ENCODE data around the gene HPCAL1. TPM values are rescaled to one million over a fixed set of nuclear protein-coding genes. Genes with fewer than 3 reads are reported as not detected.

The HPCAL1 gene
- total RNA-seq, 2 donors from 2014 or later, result 27.2 to 27.4 TPM

DNA sequence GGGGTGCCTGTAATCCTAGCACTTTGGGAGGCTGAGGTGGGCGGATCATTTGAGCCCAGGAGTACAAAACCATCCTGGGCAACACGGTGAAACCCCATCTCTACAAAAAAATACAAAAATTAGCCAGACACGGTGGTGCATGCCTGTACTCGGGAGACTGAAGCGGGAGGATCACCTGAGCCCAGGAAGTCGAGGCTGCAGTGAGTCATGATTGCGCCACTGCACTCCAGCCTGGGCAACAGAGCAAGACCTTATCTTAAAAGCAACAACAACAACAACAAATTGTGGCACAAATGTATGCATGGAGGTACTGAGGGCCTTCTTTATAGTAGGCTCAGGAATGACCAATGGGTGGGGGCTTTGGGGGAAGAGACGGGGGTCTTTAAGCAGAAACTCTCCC, 38.5 kb downstream of the HPCAL1 start:
- intact Hi-C loops (cut with DNase I), result no loop called here
- ATAC-seq (no peak), DNase-seq (no peak)

DNA sequence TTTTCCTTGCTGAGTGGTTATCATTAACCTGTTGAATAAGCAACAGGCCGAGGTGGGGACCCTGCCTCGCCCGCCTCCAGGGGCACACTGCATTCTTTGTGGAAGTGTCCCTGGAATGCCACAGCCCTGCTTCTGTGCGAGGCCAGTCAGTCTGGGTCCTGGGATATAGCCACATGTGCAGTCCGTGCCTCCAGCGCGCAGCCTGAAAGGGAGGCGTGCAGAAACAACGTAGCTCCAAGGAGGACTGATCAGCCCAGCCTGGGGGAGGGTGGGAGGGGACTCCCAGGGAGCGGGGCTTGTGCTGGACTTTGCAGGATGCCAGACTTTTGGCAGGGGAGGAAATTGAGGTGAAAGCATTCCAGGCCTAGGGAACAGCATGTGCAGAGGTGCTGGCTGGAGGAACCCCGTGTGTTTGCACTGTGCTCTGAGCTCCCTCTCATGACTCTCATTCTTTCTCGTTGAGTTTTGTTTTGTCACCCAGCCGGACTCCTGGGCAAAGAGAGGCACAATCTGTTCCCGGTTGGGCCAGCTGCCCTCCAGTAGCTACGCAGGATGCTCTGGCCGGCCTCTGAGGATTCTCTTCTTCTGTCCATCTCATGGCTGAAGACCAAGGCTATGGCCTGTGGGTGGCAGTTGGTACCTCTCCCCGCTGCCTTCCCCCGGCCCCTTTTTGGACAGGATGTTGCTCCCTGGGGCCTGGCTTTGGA, 39.7 kb downstream of the HPCAL1 start:
- ATAC-seq (no peak), DNase-seq (no peak)
- intact Hi-C loops (cut with DNase I), result no loop called here

DNA sequence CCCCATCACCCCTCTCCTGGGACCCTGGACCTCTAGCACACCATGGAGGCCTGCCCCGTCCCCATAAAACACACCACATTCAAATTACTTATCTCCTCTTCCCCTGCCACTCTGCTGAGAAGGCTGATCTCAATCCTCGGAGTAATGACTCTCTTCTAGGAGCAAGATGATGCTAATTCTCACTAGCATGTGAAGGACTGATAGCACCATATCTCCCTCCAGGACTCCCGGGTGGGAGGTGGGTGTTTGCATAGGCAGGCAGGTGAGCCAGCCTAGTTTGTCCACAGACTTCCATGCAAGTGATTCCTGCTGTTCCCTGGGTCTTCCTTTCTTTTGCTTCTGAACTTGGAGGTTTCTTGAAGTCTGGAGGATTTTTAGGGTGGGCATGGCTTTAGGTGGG, 40.5 kb downstream of the HPCAL1 start:
- ATAC-seq, result no peak
- DNase-seq, result no peak
- intact Hi-C loops (cut with DNase I), result no loop called here

DNA sequence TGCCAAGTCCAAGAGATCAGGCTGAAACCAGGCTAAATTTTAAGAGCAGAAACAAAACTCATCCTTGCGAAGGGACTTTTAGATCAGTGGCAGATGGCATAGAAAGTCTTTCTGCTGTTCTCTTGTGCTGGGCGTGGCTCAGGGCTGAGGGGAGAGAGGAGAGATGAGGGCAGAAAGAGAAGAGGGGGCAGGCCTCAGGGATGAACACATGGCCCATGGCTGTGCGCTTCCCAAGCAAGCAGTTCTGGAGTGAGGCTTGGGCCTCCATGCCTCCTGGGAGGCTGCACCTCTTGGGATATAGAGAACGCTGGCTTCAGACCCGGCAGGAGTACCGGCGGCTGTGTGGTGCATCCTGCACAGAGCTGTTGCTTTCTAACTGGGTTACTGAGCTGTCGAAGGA, 41.0 kb downstream of the HPCAL1 start:
- ATAC-seq, result no peak

DNA sequence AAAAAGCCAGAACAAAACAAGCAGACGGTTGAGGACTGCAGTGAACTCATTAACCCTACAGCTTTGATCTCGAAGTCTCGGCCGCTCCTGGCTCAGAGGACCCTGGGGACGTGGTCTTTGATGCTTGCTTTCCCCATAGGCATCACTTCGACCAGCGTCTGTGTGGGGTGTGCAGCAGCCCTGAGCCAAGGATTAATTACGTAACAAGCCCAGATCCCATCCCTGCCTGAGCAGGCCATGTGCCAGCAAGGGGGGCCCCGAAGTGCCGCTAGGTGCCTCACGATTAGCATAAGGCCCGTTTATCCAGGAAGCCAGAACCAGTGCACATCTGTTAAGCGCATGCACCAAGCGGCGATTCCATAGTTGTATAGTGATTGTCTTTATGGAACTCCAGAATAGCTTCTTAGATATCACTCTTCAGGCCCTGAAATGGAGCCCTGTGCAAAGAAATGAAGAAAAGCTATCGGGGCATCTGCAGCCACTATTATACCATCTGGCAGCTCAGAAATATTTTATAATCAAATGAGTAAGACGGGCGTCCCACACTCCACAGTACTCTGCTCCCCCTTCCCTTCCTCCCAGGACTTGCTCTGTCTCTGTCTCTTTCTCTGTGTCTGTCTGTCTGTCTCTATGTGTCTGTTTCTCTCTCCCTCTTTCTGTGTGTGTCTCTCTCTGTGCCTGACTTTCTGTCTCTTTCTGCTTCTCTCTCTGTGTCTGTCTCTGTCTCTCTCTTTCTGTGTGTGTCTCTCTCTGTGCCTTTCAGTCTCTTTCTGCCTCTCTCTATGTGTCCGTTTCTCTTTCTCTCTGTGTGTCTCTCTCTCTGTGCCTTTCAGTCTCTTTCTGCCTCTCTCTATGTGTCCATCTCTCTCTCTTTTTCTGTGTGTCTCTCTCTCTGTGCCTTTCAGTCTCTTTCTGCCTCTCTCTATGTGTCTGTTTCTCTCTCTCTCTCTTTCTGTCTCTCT, 41.7 kb downstream of the HPCAL1 start:
- ATAC-seq, result no peak
- intact Hi-C loops (cut with DNase I), result no loop called here
- no peak for DNase-seq

More for the DNA sequence above, 41.0 kb downstream of the HPCAL1 start:
- intact Hi-C loops (cut with DNase I), result no loop called here
- DNase-seq, result no peak

DNA sequence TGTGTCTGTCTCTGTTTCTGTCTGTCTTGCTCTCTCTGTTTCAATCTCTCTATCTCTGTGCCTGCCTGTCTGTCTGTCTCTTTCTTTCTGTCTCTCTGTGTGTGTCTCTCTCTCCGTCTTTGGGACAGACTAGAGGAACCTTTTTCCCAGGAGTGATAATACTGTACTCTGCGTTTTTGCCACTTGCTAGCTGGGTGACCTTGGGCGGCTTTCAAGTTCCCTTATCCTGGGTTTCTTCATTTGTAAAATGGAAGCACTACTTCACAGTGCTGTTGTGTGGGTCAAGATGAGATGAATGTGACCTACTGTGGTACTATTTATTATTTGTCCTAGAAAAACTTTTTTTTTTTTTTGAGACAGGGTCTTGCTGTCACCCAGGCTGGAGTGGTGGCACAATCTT, 42.4 kb downstream of the HPCAL1 start:
- ATAC-seq (no peak), DNase-seq (no peak)
- intact Hi-C loops (cut with DNase I), result no loop called here

DNA sequence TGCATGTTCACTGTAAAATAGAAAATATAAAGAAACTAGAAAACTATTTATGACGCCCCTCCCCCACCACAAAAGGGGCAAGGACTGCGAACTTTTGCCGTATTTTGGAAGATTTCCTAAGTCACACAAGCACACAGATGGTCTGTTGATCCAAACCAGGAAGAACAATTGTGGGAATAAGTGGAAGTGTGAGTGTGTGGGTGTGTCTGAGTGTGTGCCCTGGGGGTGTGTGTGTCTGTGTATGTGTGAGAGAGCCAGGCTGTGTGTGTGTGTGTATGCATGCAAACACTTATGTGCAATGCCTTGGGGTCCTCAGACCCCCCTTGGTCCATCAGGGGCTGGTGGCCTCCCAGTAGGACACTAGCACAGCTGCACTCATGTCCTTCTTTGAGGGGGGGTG, 43.1 kb downstream of the HPCAL1 start:
- DNase-seq (no peak), ATAC-seq (no peak)
- intact Hi-C loops (cut with DNase I), result no loop called here

DNA sequence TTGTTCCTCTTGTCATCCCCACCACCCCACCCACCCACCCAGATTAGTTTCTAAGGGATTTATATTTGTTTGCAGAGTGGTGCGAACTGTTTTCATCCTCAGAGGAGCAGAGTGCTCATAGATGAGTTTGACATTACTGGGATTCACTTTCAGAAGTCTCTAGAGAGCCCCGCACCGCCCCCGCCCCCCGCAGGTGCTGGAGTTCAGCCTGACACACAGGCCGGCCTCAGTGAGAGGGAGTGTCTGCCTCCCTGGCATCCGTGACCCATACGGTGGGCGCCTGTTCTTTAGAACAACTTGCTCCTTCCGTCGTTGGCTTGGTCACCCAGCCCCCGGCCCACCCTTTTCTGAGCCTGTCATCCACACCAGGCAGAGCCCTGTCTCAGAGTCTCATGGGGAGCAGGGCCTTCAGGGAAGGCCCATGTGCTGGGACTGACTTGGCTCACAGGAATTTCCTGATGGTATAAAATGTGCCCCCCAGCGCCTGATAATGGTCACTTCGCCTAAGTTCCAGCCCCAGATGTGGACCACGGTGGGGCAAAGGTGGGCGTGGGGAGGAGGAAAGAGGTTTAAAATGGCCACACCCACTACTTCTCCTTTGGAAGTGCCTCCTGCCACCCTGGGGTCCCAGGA, 44.3 kb downstream of the HPCAL1 start:
- ATAC-seq (no peak), DNase-seq (no peak)
- intact Hi-C loops (cut with DNase I), result no loop called here

DNA sequence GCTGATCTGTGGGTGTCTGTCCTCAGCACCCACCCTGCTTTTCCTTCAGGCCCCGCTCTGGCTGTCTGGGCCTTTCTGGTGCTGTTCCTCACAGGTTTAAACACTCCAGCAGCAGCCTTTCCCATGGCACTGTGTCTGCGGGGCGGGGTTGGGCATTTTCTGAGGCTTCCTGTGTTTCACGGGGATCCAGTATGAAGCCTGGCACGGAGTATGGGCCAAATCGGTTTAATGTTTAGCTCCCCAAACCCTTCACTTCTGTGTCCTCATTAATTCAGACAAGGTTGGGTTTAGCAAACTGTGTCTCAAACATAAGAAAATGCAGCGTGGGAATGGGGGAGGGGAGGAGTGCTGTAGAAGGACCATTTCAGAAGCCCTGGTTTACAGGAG, 44.9 kb downstream of the HPCAL1 start:
- ATAC-seq, result no peak
- no peak for DNase-seq
- intact Hi-C loops (cut with DNase I), result no loop called here

DNA sequence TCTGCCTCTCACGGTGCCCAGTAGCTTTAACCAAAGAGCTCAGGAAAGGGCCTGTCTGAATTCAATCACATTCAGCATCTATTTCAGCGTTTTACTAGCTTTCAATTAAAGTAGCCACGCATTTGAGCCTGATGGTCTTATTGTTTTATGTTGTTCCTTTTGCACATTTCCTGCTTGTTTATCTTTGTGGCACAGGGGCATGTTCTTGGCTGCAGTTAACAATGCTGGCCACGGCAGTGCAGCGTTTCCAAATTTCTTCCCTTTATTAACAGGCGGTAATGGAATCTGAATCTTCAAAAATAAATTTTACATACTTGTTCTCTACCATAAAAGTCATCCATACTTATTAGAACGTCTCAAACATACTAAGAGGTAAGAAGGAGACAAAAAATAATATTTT, 46.2 kb downstream of the HPCAL1 start:
- DNase-seq (no peak), ATAC-seq (no peak)
- intact Hi-C loops (cut with DNase I), result no loop called here

DNA sequence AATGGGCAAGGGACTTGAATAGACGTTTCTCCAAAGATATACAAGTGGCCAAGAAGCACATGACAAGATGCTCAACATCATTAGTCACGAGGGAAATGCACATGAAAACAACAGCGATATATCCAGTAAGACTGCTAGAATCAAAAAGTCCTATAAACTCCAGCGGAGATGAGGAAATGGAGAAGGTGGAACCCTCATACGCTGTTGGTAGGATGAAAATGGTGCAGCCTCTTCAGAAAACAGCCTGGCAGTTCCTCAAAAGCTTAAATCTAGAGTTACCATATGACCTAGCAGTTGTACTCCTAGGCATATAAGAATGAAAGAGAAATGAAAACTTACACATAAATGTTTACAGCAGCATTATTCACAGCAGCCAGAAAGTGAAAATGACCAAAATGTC, 48.1 kb downstream of the HPCAL1 start:
- ATAC-seq, result peak in 1 of 2 donors; percentile 19
- intact Hi-C loops (cut with DNase I), result no loop called here
- DNase-seq, result no peak

DNA sequence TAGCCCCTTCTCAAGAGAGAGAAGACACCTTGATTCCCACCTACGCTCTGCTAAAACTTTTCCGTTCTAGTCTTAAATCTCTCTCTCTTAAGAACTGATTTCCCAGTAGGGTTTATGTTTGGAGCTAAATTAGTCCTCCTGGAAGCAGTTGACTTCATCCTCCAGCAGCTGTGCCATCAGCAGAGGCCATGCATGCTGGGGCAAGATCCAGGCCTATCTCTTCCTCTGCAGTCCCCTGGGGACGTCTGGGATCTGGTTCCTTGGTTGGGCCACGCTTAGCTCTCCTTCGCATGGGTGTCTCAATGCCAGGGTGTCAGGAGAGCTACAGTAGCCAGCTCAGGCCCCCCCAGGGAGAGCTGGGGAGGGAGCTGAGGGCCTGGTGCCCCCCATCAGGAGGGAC, 49.7 kb downstream of the HPCAL1 start:
- DNase-seq (no peak), ATAC-seq (no peak)
- intact Hi-C loops (cut with DNase I), result no loop called here

DNA sequence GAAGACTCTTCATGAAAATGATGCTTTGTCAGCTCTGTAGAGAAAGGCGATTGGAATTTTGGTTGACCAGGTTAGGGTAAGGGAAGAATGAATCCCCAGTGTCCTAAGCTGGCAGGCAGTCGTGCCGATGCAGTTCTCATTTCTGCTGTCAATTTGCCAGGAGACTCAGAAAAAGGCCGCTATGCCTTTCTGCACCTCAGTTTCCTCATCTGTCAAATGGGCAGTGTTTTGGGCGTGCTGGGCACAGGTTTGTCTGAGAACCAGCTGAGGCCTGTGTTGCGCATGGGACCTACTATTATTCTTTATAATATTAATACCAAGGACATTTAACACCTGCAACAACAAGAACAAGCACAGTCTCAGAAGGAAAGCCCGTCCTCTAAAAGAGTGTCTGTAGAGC, 50.3 kb downstream of the HPCAL1 start:
- ATAC-seq, result no peak
- intact Hi-C loops (cut with DNase I), result no loop called here
- DNase-seq, result no peak

DNA sequence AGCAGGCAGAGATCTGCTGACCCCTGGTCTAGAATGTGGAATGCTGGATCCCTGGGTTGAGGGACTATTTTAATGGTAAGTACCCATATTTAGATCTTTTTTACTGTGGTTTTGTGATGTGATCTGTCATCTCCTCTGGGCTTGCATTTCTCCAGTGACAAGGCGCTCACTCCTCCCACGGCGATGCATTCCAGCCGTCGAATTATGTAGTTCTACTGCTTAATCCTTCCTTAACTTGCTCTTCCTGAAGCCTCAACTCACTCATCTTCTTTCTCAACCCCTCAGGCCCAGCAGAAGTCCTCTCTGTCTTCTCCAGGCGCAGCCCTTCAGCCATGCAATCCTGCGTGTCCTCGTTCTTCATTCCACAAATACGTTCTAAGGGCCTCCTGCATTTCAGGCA, 51.2 kb downstream of the HPCAL1 start:
- intact Hi-C loops (cut with DNase I), result no loop called here
- DNase-seq (no peak), ATAC-seq (no peak)

DNA sequence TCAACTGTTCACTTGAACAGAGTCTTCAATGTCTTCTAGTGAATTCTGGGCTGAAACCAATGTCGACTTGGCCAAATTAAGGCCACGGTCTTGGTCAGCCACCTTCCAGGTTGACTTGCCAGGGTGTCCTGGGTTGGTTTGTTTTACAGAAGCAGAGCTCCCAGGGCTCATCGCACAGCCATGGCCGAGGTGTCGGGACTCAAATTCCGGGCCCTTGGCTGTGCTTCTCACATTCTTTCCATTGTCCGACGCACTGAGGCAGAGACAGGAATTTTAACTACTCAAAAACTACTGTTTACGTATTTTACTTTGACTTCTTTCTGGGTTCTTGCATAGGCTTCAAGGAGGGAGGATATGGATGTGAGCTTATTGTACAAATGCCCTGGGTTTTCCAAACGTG, 51.7 kb downstream of the HPCAL1 start:
- intact Hi-C loops (cut with DNase I), result no loop called here
- DNase-seq (no peak), ATAC-seq (no peak)

DNA sequence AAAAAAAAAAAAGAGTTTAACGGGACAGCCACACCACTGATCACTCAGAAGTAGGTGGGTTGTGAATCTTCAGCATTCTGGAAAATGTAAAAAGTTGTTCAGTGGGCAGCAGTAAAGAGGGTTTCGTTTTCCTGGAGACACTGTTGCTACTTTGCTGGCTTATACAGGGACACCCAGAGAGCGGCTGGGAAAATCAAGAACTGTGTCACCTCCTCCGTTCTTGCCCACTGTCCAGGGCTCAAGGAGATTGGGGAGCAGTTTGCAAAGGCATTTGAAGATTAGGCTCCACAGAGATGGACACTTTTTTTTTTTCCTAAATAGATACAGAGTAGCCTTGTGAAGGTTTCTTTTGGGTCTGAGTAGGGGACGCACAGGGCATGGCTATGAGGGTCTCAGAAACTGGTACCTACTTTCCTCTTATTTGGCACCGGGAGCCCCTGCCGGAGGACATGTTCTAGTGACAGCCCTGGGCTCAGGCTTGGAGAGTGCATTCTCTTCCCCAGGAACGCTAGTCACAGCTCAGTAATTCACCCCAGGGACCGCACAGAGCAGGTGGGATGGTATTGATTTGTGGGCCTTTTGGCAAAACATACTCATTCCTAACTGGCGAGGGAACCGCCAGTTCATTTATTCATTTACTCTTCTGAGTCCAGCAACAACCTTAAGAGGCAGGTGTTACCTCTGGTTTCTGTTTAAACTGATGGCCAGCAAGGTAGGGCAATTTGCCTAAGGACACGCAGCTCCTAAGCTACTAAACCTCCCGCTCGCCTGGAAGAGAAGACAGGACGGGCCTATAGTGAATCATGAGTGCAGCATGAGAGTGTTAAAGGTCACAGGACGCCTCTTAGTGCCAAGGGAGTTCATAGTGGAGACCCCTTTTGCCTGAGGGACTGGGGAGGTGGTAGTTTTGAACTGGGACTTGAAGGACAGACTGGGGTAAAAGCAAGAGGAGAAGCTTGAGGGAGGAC, 53.1 kb downstream of the HPCAL1 start:
- intact Hi-C loops (cut with DNase I), result no loop called here
- ATAC-seq (no peak), DNase-seq (no peak)

DNA sequence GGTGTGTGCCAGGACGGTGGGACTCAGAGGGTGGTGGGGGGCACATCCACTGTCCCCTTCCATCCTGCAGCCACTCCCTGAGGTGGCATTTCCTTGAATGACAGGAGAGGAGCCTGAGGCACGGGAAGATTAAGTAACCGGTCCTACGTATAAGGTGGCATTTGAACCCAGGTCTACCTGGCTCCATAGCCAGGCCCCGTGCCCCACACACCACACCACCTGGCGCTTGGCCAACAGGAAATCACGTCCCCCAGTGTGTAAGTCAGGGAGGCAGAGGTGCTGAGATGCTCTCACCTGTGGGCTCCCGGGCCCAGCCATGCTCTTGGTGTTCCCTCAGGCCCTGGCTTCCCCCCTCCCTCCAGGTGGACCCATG, 53.7 kb downstream of the HPCAL1 start:
- ATAC-seq (no peak), DNase-seq (no peak)
- intact Hi-C loops (cut with DNase I), result no loop called here

DNA sequence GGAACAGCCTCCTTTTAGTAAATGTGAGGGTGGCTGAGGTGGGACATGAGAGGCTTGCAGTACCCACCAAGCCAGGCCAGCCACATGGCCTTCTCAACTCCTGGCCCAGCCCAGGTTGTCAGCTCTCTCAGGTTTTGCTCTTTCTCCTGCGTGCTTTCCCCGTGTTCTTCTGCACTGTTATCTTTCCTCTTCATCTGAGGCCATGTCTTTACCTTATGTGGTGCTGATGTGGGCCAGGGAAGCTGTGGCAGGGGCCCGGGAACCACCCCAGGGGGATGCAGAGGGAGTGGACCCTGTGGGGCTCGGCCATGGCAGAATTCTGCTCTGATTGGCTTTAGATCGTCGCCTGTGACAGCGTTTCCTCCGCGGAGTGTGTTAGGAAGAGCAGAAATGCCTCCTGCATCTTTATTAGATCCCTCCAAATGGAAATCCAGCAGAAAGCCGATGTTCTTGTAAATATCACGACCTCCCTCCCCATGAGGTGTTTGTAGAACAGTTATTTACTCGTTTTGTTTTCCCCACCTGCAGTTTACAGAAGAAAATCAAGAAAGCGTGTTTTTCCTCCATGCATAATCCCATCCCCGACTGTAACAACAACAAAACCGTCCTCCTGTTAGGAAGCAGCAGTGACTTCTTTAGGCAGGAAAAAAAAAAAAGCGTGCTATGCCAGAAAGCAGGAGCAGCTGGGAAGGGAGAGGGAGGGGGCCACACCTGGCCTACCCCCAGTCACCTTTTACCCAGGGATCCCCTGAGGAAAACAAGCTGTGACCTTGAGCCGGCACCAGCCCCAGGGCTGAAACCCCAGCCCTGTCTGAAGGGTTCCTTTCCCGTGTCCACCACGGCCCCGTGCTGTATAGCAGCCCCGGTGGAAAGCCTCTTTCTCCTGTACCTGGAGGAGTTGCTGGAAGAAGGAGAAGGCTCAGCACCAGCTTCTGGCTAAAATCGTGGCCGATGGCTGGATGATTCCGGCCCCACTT, 54.8 kb downstream of the HPCAL1 start:
- ATAC-seq, result no peak
- intact Hi-C loops (cut with DNase I), result no loop called here
- no peak for DNase-seq

Data from left cardiac atrium (tissue), 4 donors.